A549 (cell line): ENCODE data around the gene DACH1.

Source experiments
- CTCF ChIP-seq: fragments of >200 bp; sonication (Bioruptor Twin); formaldehyde crosslinking; IDR thresholded peaks from 3 replicates; pipeline ENCODE4 v1.5.1; 2016
- HOXA7 ChIP-seq: fragments of 250-450 bp; sonication (Bioruptor Pico); IDR thresholded peaks from 2 replicates; pipeline ENCODE4 v1.5.0; 2020; ENCODE audit warnings: mild to moderate bottlenecking, moderate library complexity
- NPAS2 ChIP-seq: fragments of 250-450 bp; sonication (Bioruptor Pico); IDR thresholded peaks from 2 replicates; pipeline ENCODE4 v1.8.0; 2022; ENCODE audit warnings: mild to moderate bottlenecking, moderate library complexity, borderline replicate concordance

GRCh38 chr13:71621174-71622124 is 245.6 kb downstream of the DACH1 start:
- TF ChIP-seq NPAS2 (no peak), HOXA7 (no peak), CTCF (no peak)
